Erythroblast (primary cell): ENCODE results near the gene TAS2R42.

Experiments used
- GATA1 ChIP-seq: IDR thresholded peaks from 2 replicates; pipeline ENCODE4 v1.6.1; 2011; ENCODE audit warnings: low read depth, mild to moderate bottlenecking, control low read depth, low read length, moderate library complexity
- POLR2A ChIP-seq: IDR thresholded peaks from 2 replicates; pipeline ENCODE4 v1.6.1; 2011; ENCODE audit warnings: mild to moderate bottlenecking, low read length

DNA sequence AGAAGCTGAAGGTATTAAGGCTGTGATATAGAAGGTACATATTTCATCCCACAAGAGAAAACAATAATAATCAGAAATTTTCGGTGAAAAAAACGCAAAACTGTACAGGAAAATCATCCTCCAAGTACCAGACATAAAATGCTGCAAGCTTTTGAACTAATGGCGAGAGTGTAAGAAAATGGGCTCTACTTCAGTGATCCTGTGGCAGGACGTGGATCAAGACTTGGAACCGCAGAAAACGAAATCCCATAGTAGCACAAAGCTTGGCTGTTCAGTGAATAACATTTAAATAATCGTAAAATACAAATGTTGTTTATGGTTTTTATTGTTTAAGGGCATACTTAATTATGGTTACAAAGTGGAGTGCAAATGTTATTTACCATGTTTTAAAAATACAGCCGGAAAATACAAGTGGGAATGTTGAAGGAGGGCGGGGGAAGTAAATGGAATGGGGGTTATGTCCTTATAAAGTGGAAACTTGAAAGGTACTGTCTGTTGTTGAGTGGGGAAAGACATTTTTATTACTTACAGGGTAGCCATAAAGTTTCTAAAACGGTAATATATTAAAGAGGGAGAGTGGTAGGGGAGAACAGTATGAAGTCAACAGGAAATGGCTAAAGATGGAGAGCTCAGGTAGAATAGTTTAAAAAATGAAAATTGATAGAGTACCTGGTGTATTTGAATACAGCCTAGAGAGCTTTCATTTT lies 14.6 kb downstream of the TAS2R42 start:
- TF ChIP-seq POLR2A (no peak), GATA1 (no peak)
